Hepatocyte (in vitro differentiated cells): ENCODE data around the gene GID4. TPM values are rescaled to one million over a fixed set of nuclear protein-coding genes. Genes with fewer than 3 reads are reported as not detected.
A peak's percentile ranks its signal among the peaks of the same experiment; 100 is the strongest.

Source experiments
- DNase-seq: peaks from one replicate; pipeline ENCODE4 v3.0.0-alpha.2; 2016; ENCODE audit warnings: low spot score
- H2AFZ ChIP-seq: fragments of 200-600 bp; sonication (generic); 2 replicates; pipeline ENCODE4 v1.6.0; 2016; ENCODE audit warnings: antibody characterized with exemption, mild to moderate bottlenecking
- H3K27ac ChIP-seq: fragments of 200-600 bp; sonication (generic); 2 replicates; pipeline ENCODE4 v1.5.1; 2016; ENCODE audit warnings: mild to moderate bottlenecking
- H3K27me3 ChIP-seq: fragments of 200-600 bp; sonication (generic); 2 replicates; pipeline ENCODE4 v1.6.1; 2016
- H3K36me3 ChIP-seq: fragments of 200-600 bp; sonication (generic); replicated peaks from 2 replicates; pipeline ENCODE4 v1.5.1; 2016; ENCODE audit warnings: low read depth; ENCODE audit not compliant: insufficient read depth
- H3K4me1 ChIP-seq: fragments of 200-600 bp; sonication (generic); 2 replicates; pipeline ENCODE4 v1.5.1; 2016; ENCODE audit warnings: mild to moderate bottlenecking, moderate library complexity; ENCODE audit not compliant: insufficient read depth
- H3K4me2 ChIP-seq: fragments of 200-600 bp; sonication (generic); 2 replicates; pipeline ENCODE4 v1.6.0; 2016
- H3K4me3 ChIP-seq: fragments of 200-600 bp; sonication (generic); 2 replicates; pipeline ENCODE4 v1.5.1; 2016; ENCODE audit warnings: mild to moderate bottlenecking
- H3K79me2 ChIP-seq: fragments of 200-600 bp; sonication (generic); 2 replicates; pipeline ENCODE4 v1.6.0; 2017; ENCODE audit warnings: mild to moderate bottlenecking
- H3K9me2 ChIP-seq: fragments of 200-600 bp; sonication (generic); replicated peaks from 2 replicates; pipeline ENCODE4 v1.6.0; 2017; ENCODE audit warnings: mild to moderate bottlenecking; ENCODE audit not compliant: insufficient read depth
- H3K9me3 ChIP-seq: fragments of 200-600 bp; sonication (generic); 2 replicates; pipeline ENCODE4 v1.5.1; 2016; ENCODE audit warnings: low read depth, mild to moderate bottlenecking
- H4K20me1 ChIP-seq: fragments of 200-600 bp; sonication (generic); 2 replicates; pipeline ENCODE4 v1.6.0; 2016; ENCODE audit warnings: mild to moderate bottlenecking; ENCODE audit not compliant: insufficient read depth, poor library complexity, severe bottlenecking
- CTCF ChIP-seq: fragments of 200-600 bp; sonication (generic); IDR thresholded peaks from 2 replicates; pipeline ENCODE4 v1.5.1; 2016; ENCODE audit warnings: antibody characterized with exemption, mild to moderate bottlenecking; ENCODE audit not compliant: poor library complexity
- EZH2 ChIP-seq: fragments of 200-600 bp; sonication (generic); IDR thresholded peaks from 2 replicates; pipeline ENCODE4 v1.6.1; 2016; ENCODE audit warnings: antibody characterized with exemption, mild to moderate bottlenecking, borderline replicate concordance
- EZH2phosphoT487 ChIP-seq: fragments of 200-600 bp; sonication (generic); IDR thresholded peaks from one replicate; pipeline ENCODE4 v1.6.1; 2018; ENCODE audit warnings: antibody characterized with exemption, mild to moderate bottlenecking, low read depth, moderate library complexity; ENCODE audit not compliant: unreplicated experiment, severe bottlenecking
- WGBS: methylation state at CpG from one replicate; pipeline ENCODE4 v1.1.6; 2016; ENCODE audit warnings: low lambda C conversion rate; ENCODE audit errors: missing lambda C conversion rate; 5-methylcytosine and 5-hydroxymethylcytosine counted together
- polyA plus RNA-seq: library from polyadenylated mRNA; unstranded; fragments of >200 nt; fragmentation: Nextera tagmentation; extraction: Ambion mirVana; gene quantifications from 2 replicates; pipeline ENCODE4 v1.2.1, GENCODE V29; 2016
- total RNA-seq: library from RNA; depleted of rRNA; stranded (reverse); fragments of >200 nt; gene quantifications from 2 replicates; pipeline ENCODE4 v1.2.3, GENCODE V29; 2014

The GID4 gene
- total and polyA plus RNA-seq, 2 experiments from 2014 or later, result 6.7 to 8.2 TPM

GRCh38 chr17:18079543-18079942 lies 40.3 kb downstream of the GID4 start:
- Histone ChIP-seq H3K27me3 (no peaks in the 10 kb centered on the region), H3K9me3 (no peaks in the 10 kb centered on the region), H3K4me2 (no peak overlapping the region), H3K9me2 (no peaks in the 10 kb centered on the region), H3K4me1 (no peaks in the 10 kb centered on the region), H3K4me3 (no peak overlapping the region), H2AFZ (no peak overlapping the region), H3K79me2 (no peaks in the 10 kb centered on the region), H4K20me1 (no peaks in the 10 kb centered on the region), H3K36me3 (no peaks in the 10 kb centered on the region), H3K27ac (no peak overlapping the region)
- TF ChIP-seq EZH2 (no peak), CTCF (no peak), EZH2phosphoT487 (no peak)
- WGBS, result 64% methylated on average over 4 of the region's 4 CpGs
- no peak for DNase-seq

DNA sequence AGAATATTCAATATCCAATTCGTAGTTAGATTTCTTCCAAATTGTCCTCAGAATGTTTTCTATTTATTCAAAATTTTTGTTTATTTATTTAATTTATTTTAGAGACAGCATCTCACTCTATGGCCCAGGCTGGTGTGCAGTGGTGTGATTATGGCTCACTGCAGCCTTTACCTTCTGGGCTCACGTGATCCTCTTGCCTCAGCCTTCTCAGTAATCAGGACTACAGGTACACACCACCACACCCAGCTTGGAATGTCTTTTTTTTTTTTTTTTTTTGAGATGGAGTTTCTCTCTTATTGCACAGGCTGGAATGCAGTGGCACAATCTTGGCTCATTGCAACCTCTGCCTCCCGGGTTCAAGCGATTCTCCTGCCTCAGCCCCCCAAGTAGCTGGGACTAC lies 45.0 kb downstream of the GID4 start:
- no peaks in the 10 kb centered on the region for H3K9me3 ChIP-seq
- no peak overlapping the region for H3K4me3 ChIP-seq
- no peak overlapping the region for H3K4me2 ChIP-seq
- no peaks in the 10 kb centered on the region for H3K36me3 ChIP-seq
- 92% methylated on average over 4 of the region's 4 CpGs for WGBS
- H3K79me2 ChIP-seq, result peaks cover 11% of the 10 kb centered on the region
- no peaks in the 10 kb centered on the region for H3K9me2 ChIP-seq
- peak; percentile 54 for DNase-seq
- TF ChIP-seq CTCF (no peak), EZH2 (no peak), EZH2phosphoT487 (no peak)
- H4K20me1 ChIP-seq, result no peaks in the 10 kb centered on the region
- peak overlapping the region; percentile 8 for H3K27ac ChIP-seq
- no peaks in the 10 kb centered on the region for H3K4me1 ChIP-seq
- no peak overlapping the region for H2AFZ ChIP-seq
- H3K27me3 ChIP-seq, result no peaks in the 10 kb centered on the region

GRCh38 chr17:18087610-18088491 lies 48.6 kb downstream of the GID4 start, which contains the start of gene DRG2:
DRG2 (plus strand) TSS chr17:18087948; CDS start chr17:18088024, 76 bp downstream.
- peak; percentile 95 for DNase-seq
- Histone ChIP-seq H3K36me3 (no peaks in the 10 kb centered on the region), H3K4me2 (peak within 1 kb of the TSS; percentile 81), H3K27me3 (no peaks in the 10 kb centered on the region), H3K9me2 (no peaks in the 10 kb centered on the region), H3K4me1 (no peaks in the 10 kb centered on the region), H3K79me2 (peaks cover 11% of the 10 kb centered on the region), H4K20me1 (no peaks in the 10 kb centered on the region), H3K4me3 (peak within 1 kb of the TSS; percentile 63), H3K9me3 (no peaks in the 10 kb centered on the region), H2AFZ (peak within 1 kb of the TSS; percentile 88), H3K27ac (peak within 1 kb of the TSS; percentile 77)
- TF ChIP-seq EZH2 (no peak), CTCF (no peak), EZH2phosphoT487 (no peak)
- WGBS, result 4% methylated on average over 52 of the region's 52 CpGs
